OCI-LY7 (cell line): ENCODE measurements around the gene CARD11. TPM values are rescaled to one million over a fixed set of nuclear protein-coding genes. Genes with fewer than 3 reads are reported as not detected.

Experiments
- BruUV-seq: library from RNA; stranded (reverse); fragments of 400-500 nt; replicated peaks from 2 replicates; lab custom pipeline; 2021; lab: Mats Ljungman, UMichigan
- CTCF ChIA-PET: fragments of 300-600 bp; sonication (Branson Sonifier 250); formaldehyde crosslinking; loops from one replicate; lab custom pipeline; 2022; ENCODE audit warnings: antibody characterized with exemption; ENCODE audit not compliant: unreplicated experiment; lab: Charles Lee
- POLR2A ChIA-PET: fragments of 300-600 bp; sonication (Branson Sonifier 250); formaldehyde crosslinking; loops from one replicate; lab custom pipeline; 2022; ENCODE audit warnings: antibody characterized with exemption; lab: Charles Lee
- DNase-seq: peaks from one replicate; pipeline ENCODE4 v3.0.0-alpha.2; 2015; ENCODE audit warnings: low spot score
- H2AFZ ChIP-seq: fragments of 200-600 bp; sonication (generic), shearing (Covaris generic); 2 replicates; pipeline ENCODE4 v1.6.1; 2014; ENCODE audit warnings: mild to moderate bottlenecking, antibody characterized with exemption, low read length, moderate library complexity
- H3K27ac ChIP-seq: fragments of 200-600 bp; sonication (generic); 2 replicates; pipeline ENCODE4 v1.5.1; 2014; ENCODE audit warnings: mixed run types, low read depth, mild to moderate bottlenecking, moderate library complexity, low read length, inconsistent platforms; ENCODE audit not compliant: poor library complexity, severe bottlenecking
- H3K36me3 ChIP-seq: fragments of 200-600 bp; sonication (generic); 2 replicates; pipeline ENCODE4 v1.6.1; 2014; ENCODE audit warnings: mild to moderate bottlenecking, antibody characterized with exemption, low read length, moderate library complexity, mixed read lengths; ENCODE audit not compliant: insufficient read depth
- H3K4me1 ChIP-seq: fragments of 200-600 bp; sonication (generic); 2 replicates; pipeline ENCODE4 v1.5.1; 2014; ENCODE audit warnings: mild to moderate bottlenecking, low read length; ENCODE audit not compliant: insufficient read depth, poor library complexity, severe bottlenecking
- H3K4me2 ChIP-seq: fragments of 200-600 bp; sonication (generic); 2 replicates; pipeline ENCODE4 v1.6.1; 2014; ENCODE audit warnings: mild to moderate bottlenecking, low read length
- H3K4me3 ChIP-seq: fragments of 200-600 bp; sonication (generic); 2 replicates; pipeline ENCODE4 v1.5.1; 2014; ENCODE audit warnings: mild to moderate bottlenecking, low read depth, low read length; ENCODE audit not compliant: poor library complexity, severe bottlenecking
- H3K79me2 ChIP-seq: fragments of 200-600 bp; sonication (generic); 2 replicates; pipeline ENCODE4 v1.6.1; 2016; ENCODE audit warnings: low read depth, mild to moderate bottlenecking, low read length, moderate library complexity, mixed read lengths; ENCODE audit not compliant: insufficient read depth
- H3K9me2 ChIP-seq: fragments of 200-600 bp; sonication (generic); 2 replicates; pipeline ENCODE4 v1.6.1; 2016; ENCODE audit warnings: mild to moderate bottlenecking, low read length, mixed read lengths; ENCODE audit not compliant: insufficient read depth
- H3K9me3 ChIP-seq: fragments of 200-600 bp; sonication (generic); 2 replicates; pipeline ENCODE4 v1.6.1; 2014; ENCODE audit warnings: mild to moderate bottlenecking, mixed run types, low read length, mixed read lengths
- H4K20me1 ChIP-seq: fragments of 200-600 bp; sonication (generic); 2 replicates; pipeline ENCODE4 v1.6.1; 2014; ENCODE audit warnings: mild to moderate bottlenecking, antibody characterized with exemption, low read length, moderate library complexity, mixed read lengths; ENCODE audit not compliant: insufficient read depth
- EZH2phosphoT487 ChIP-seq: fragments of 200-600 bp; sonication (generic); IDR thresholded peaks from 2 replicates; pipeline ENCODE4 v1.6.1; 2018; ENCODE audit warnings: low read depth, borderline replicate concordance, mild to moderate bottlenecking, mixed run types, antibody characterized with exemption, low read length, moderate library complexity, mixed read lengths
- intact Hi-C: fragments of 100-400 bp; cut with micrococcal nuclease; formaldehyde crosslinking; loops from one replicate; pipeline ENCODE4 v1.10.0; 2022; ENCODE audit not compliant: unreplicated experiment
- total RNA-seq, 2 experiments: library from RNA; depleted of rRNA in 1 of 2; stranded (reverse); fragments of >200 nt in 1 of 2; shearing (Covaris generic) in 1 of 2; gene quantifications; 2 replicates each; pipeline ENCODE4 v1.2.3, GENCODE V29; 2014 to 2022
- TF ChIP-seq, protein P1 (sequence below): fragments of 200-600 bp; sonication (generic); conservative IDR thresholded peaks from 2 replicates; pipeline ENCODE4 v1.5.1; 2014; ENCODE audit warnings: mild to moderate bottlenecking, antibody characterized with exemption, low read length, moderate library complexity, mixed read lengths

CARD11 gene
- total RNA-seq, 2 experiments from 2014 or later: 33.8 to 63.5 TPM

DNA sequence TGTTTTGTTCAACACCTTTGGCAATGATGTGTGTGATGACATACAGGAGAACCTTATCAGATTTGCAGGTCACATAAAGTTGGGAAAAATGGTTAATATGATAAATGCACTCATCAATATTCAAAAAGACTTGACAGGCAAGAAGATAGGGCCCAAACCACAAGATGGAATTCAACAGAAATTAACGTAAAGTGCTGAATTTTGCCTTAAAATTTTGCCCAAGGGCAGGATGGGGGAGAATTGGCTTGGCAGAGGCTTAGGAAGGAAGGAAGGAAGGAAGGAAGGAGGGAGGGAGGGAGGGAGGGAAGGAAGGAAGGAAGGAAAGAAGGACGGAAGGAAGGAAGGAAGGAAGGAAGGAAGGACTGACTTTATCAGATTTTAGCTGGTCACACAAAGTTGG is 35.3 kb downstream of the CARD11 start:
- ChIA-PET CTCF (no interaction called here), POLR2A (no interaction called here)
- H3K9me3 ChIP-seq: no peaks in the 10 kb centered on the region
- H3K4me3 ChIP-seq: no peak overlapping the region
- TF ChIP-seq, protein P1, sequence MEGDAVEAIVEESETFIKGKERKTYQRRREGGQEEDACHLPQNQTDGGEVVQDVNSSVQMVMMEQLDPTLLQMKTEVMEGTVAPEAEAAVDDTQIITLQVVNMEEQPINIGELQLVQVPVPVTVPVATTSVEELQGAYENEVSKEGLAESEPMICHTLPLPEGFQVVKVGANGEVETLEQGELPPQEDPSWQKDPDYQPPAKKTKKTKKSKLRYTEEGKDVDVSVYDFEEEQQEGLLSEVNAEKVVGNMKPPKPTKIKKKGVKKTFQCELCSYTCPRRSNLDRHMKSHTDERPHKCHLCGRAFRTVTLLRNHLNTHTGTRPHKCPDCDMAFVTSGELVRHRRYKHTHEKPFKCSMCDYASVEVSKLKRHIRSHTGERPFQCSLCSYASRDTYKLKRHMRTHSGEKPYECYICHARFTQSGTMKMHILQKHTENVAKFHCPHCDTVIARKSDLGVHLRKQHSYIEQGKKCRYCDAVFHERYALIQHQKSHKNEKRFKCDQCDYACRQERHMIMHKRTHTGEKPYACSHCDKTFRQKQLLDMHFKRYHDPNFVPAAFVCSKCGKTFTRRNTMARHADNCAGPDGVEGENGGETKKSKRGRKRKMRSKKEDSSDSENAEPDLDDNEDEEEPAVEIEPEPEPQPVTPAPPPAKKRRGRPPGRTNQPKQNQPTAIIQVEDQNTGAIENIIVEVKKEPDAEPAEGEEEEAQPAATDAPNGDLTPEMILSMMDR: no peak
- TF ChIP-seq EZH2phosphoT487: no peak
- no peak overlapping the region for H3K4me2 ChIP-seq
- no peak overlapping the region for H2AFZ ChIP-seq
- no peak for DNase-seq
- H3K36me3 ChIP-seq: no peaks in the 10 kb centered on the region
- H3K9me2 ChIP-seq: no peaks in the 10 kb centered on the region
- no peak overlapping the region for H3K27ac ChIP-seq
- H4K20me1 ChIP-seq: no peaks in the 10 kb centered on the region
- H3K4me1 ChIP-seq: peaks cover 9% of the 10 kb centered on the region
- BruUV-seq: no TSS peak
- intact Hi-C loops: no loop called here
- no peaks in the 10 kb centered on the region; the same call in 1 of the 2 replicates for H3K79me2 ChIP-seq

DNA sequence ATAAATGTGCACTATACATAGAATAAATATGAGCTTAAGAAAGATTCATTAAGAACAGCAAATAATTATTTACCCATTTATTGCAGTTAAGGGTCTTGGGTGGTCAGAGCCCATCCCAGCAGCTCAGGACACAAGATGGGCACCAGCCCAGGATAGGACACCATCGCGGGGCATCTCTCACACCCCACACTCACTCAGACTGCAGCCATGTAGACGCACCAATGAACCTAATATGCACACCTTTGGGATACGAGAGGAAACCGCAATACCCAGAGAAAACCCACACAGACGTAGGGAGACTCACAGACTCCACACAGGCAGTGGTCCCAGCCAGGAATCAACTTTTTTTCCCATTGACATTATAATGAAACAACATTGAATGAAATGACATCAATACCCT is 36.0 kb downstream of the CARD11 start:
- TF ChIP-seq EZH2phosphoT487: no peak
- Histone ChIP-seq H3K4me1 (peaks cover 9% of the 10 kb centered on the region), H4K20me1 (no peaks in the 10 kb centered on the region), H3K9me3 (no peaks in the 10 kb centered on the region), H3K4me3 (no peak overlapping the region), H3K36me3 (no peaks in the 10 kb centered on the region), H3K79me2 (no peaks in the 10 kb centered on the region; the same call in 1 of the 2 replicates), H3K9me2 (no peaks in the 10 kb centered on the region), H2AFZ (no peak overlapping the region), H3K4me2 (no peak overlapping the region), H3K27ac (no peak overlapping the region)
- no TSS peak for BruUV-seq
- POLR2A ChIA-PET: interaction anchor here (0.6 kb wide), 2 partner anchors 30 to 55 kb away, joined by 3 to 4 read pairs; no protein-coding TSS in a partner anchor
- DNase-seq: no peak
- CTCF ChIA-PET: interaction anchor here (0.6 kb wide), 1 partner anchor 357 kb away, joined by 4 read pairs; no protein-coding TSS in a partner anchor
- intact Hi-C loops: no loop called here

DNA sequence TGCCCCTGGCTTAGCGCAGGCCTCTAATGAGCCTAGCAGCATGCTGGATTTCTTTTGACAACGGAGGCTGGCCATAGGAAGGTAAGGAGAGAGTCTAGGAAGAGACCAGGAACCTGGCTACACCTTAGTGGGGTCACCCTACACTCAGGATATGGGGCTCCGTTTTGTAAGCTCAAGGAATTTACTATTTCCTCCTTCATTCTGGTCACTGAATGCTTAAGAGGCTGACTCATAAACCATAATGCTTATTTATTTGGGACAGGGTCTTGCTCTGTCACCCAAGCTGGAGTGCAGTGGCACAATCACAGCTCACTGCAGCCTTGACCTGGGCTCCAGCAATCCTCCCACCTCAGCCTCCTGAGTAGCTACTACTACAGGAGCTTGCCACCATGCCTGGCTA is 38.4 kb downstream of the CARD11 start:
- Histone ChIP-seq H3K27ac (no peak overlapping the region), H3K4me2 (no peak overlapping the region), H3K9me2 (no peaks in the 10 kb centered on the region), H3K79me2 (no peaks in the 10 kb centered on the region; the same call in 1 of the 2 replicates), H4K20me1 (no peaks in the 10 kb centered on the region), H3K36me3 (no peaks in the 10 kb centered on the region), H2AFZ (no peak overlapping the region), H3K4me3 (no peak overlapping the region), H3K4me1 (peaks cover 4% of the 10 kb centered on the region), H3K9me3 (no peaks in the 10 kb centered on the region)
- intact Hi-C loops: no loop called here
- POLR2A ChIA-PET: interaction anchor here (1.9 kb wide), 1 partner anchor 7 kb away, joined by 7 read pairs; no protein-coding TSS in a partner anchor
- BruUV-seq: no TSS peak
- no peak for TF ChIP-seq EZH2phosphoT487
- TF ChIP-seq, protein P1: no peak
- CTCF ChIA-PET: no interaction called here
- DNase-seq: no peak
